Activated naive CD8-positive, alpha-beta T cell treated with anti-CD3 and anti-CD28 coated beads, Interleukin-2, amount 10 ng/mL, durations not matched to agents 7 days and 5 days (primary cell): ENCODE data around the gene SKAP1. TPM values are rescaled to one million over a fixed set of nuclear protein-coding genes. Genes with fewer than 3 reads are reported as not detected.

Source experiments
- ATAC-seq: fragments of 150-1000 bp; cut with Tn5 transposase; one replicate; pipeline ENCODE4 v1.10.0; 2021; ENCODE audit warnings: low read depth, moderate library complexity
- POLR2A ChIA-PET: fragments of 350-600 bp; sonication (Branson Sonifier 250); formaldehyde crosslinking; loops from one replicate; lab custom pipeline; 2021; ENCODE audit warnings: antibody characterized with exemption; lab: Charles Lee
- DNase-seq: peaks from one replicate; pipeline ENCODE4 v3.0.0; 2021
- H3K27ac Mint-ChIP-seq: one replicate; pipeline ENCODE4 v1.8.0; 2022; ENCODE audit warnings: mild to moderate bottlenecking, mixed read lengths
- H3K27me3 Mint-ChIP-seq: one replicate; pipeline ENCODE4 v1.8.0; 2022; ENCODE audit warnings: mild to moderate bottlenecking, moderate library complexity, mixed read lengths
- H3K36me3 Mint-ChIP-seq: one replicate; pipeline ENCODE4 v1.8.0; 2021; ENCODE audit warnings: mild to moderate bottlenecking, mixed read lengths
- H3K4me1 Mint-ChIP-seq: one replicate; pipeline ENCODE4 v1.8.0; 2021; ENCODE audit warnings: mixed read lengths
- H3K4me3 Mint-ChIP-seq: one replicate; pipeline ENCODE4 v1.8.0; 2022; ENCODE audit warnings: mild to moderate bottlenecking, moderate library complexity, mixed read lengths
- H3K9me3 Mint-ChIP-seq: one replicate; pipeline ENCODE4 v1.8.0; 2021; ENCODE audit warnings: mixed read lengths
- total RNA-seq, 2 experiments: library from RNA; stranded (reverse); gene quantifications; one replicate each; pipeline ENCODE4 v1.2.3, GENCODE V29; 2021

SKAP1 gene
- total RNA-seq, 2 experiments from 2014 or later = 96.0 to 98.8 TPM

DNA sequence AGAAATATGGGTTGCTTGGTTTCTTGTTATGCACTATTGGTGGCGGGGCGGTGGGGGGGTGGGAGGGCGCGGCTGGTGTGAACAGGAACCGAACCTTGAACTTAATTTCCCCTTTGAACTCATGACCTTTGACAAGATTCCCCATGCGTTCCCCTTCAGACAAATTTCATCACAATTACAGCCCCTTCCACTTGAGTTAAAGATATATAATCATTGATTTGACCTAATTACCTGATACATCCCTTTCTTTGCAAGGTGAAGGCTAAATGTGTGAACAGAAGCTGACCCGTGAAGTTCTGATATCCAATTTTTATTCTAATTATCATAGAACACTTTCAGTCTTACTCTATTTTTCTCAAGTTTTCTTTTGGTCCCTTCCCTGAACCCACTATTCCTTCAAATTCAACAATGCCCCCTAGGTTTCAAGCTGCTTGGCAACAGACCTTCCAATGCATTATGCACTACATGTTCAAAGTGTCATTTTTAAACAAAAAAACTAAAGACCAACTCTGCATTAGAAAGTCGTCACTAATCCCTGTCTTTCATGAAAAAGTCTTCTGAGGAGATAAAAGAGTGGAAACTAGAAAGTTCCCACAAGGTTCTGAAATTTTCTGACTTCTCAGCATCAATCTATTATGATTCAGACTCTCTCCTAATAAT is 116.8 kb downstream of the SKAP1 start:
- Mint-ChIP-seq H3K27me3 (no peaks in the 10 kb centered on the region), H3K9me3 (no peaks in the 10 kb centered on the region), H3K27ac (no peak overlapping the region), H3K36me3 (peaks cover 5% of the 10 kb centered on the region), H3K4me1 (peaks cover 9% of the 10 kb centered on the region), H3K4me3 (no peak overlapping the region)
- no peak for DNase-seq
- POLR2A ChIA-PET = no interaction called here
- no peak for ATAC-seq

DNA sequence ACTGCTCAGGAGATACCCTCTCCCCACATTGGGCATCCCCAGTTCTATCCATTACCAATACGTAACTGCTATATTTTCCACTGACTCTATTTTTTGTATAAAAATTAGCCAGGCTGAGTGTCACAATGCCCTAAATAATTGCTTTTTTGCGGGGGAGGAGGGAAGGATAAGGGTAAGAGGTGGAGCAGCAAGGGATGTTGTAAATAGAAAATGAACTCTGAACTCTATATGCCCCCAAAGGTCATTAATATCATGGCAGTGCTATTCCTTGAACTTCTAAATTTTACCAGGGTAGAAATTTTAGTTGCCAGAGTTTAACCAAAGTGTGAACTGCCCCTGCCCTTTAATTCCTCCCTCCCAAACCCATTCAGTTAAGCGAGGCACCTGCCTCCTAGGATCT is 118.7 kb downstream of the SKAP1 start:
- DNase-seq (no peak), ATAC-seq (no peak)
- Mint-ChIP-seq H3K27ac (no peak overlapping the region), H3K9me3 (no peaks in the 10 kb centered on the region), H3K4me3 (no peak overlapping the region), H3K4me1 (peaks cover 10% of the 10 kb centered on the region), H3K36me3 (peaks cover 3% of the 10 kb centered on the region), H3K27me3 (no peaks in the 10 kb centered on the region)
- POLR2A ChIA-PET = no interaction called here

DNA sequence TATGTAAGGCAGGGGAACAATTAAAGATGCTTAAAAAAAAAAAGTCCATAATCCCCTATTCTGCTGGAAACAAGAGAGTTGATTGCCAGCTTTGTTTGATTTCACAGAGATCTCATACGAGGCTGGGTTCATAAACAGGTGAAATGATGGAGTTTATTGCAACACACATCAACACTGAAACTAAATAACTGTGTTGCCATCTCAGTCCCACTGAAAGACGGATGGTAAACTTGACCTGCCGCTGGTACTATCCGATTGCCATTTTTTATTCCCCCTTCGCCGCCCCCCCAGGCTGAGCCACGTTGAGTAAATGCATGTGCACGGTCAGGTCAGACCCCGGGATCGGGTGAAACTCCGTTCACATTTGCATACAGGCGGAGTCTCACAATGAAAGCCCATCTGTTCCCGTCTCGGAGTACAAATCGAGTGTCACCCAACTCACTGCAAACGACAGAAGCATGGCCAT is 119.2 kb downstream of the SKAP1 start:
- Mint-ChIP-seq H3K27ac (no peak overlapping the region), H3K27me3 (no peaks in the 10 kb centered on the region), H3K9me3 (no peaks in the 10 kb centered on the region), H3K4me1 (peaks cover 6% of the 10 kb centered on the region), H3K36me3 (peaks cover 3% of the 10 kb centered on the region), H3K4me3 (no peak overlapping the region)
- ATAC-seq (no peak), DNase-seq (no peak)
- POLR2A ChIA-PET = no interaction called here

DNA sequence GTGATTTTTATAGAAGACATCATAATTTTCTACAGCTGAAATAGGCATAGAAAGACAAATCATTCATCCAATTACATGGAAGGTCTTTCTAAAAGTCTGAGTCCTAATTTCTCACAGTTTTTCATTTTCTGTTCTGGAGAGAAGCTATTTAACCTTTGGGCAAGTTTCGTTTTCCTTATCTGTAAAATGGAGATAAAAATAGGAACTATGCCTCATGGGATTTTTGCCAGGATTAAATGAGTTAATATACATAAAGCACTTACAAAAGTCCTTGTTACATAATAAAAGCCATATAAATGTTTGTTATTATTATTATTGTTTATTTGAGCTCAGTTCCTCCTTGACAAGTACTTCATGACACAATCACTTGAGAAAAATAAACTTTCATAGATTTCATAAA is 121.4 kb downstream of the SKAP1 start:
- POLR2A ChIA-PET = no interaction called here
- H3K4me1 Mint-ChIP-seq = peaks cover 6% of the 10 kb centered on the region
- no peak for ATAC-seq
- H3K27ac Mint-ChIP-seq = no peak overlapping the region
- H3K27me3 Mint-ChIP-seq = no peaks in the 10 kb centered on the region
- peaks cover 4% of the 10 kb centered on the region for H3K36me3 Mint-ChIP-seq
- DNase-seq = no peak
- H3K4me3 Mint-ChIP-seq = no peak overlapping the region
- no peaks in the 10 kb centered on the region for H3K9me3 Mint-ChIP-seq

DNA sequence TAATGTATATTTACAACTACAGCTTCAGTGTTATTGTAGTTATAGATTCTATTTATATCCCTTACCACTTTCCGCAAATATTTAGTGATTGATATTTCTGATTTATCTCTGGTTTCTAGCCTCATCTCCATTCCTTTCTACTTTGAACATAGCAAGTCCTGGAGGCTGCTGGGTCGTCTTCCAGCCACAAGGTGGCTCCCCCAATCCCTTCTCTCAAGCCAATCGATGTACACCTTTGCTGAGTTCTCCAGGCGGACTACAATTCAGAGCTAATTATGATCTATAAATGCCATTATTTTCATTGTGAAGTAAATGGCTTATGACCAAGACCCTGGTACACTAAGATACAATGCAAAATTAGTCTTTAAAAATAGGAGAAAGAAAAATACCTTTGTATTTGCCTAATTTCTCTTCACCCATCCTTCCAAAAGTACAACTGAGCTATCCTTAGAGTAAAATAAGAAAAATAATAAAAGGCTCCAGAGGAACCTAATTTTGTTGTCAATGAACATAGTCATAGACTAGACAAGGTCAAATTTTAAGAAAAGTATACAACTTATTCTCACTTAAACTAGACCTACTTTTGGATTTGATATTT is 122.1 kb downstream of the SKAP1 start:
- H3K4me3 Mint-ChIP-seq = no peak overlapping the region
- H3K9me3 Mint-ChIP-seq = no peaks in the 10 kb centered on the region

DNA sequence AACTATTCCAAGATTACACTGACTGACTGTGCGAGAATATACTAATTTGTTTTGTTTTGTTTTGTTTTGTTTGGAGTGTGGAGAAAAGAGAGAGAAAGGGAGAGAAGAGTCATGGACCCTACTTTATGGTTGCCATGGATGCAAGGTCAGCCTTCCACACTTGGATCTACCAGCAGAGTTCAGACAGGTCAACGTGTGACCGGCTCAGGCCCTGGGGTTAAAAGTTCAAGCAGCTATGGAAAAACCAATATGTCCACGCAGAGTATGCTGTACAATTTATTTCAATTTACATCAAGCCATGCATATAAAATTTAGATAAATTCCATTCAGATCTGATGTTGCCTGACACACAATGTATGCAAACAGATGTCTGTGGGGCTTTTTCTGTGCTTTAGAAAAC is 122.8 kb downstream of the SKAP1 start:
- POLR2A ChIA-PET = no interaction called here
- DNase-seq (no peak), ATAC-seq (no peak)
- Mint-ChIP-seq H3K27ac (no peak overlapping the region), H3K9me3 (no peaks in the 10 kb centered on the region), H3K4me3 (no peak overlapping the region), H3K4me1 (peaks cover 7% of the 10 kb centered on the region), H3K27me3 (no peaks in the 10 kb centered on the region), H3K36me3 (peaks cover 9% of the 10 kb centered on the region)

More for the DNA sequence above, 122.1 kb downstream of the SKAP1 start:
- ATAC-seq (no peak), DNase-seq (peak; percentile 33)
- POLR2A ChIA-PET = no interaction called here
- no peak overlapping the region for H3K27ac Mint-ChIP-seq
- H3K27me3 Mint-ChIP-seq = no peaks in the 10 kb centered on the region
- peaks cover 4% of the 10 kb centered on the region for H3K36me3 Mint-ChIP-seq
- peaks cover 3% of the 10 kb centered on the region for H3K4me1 Mint-ChIP-seq

DNA sequence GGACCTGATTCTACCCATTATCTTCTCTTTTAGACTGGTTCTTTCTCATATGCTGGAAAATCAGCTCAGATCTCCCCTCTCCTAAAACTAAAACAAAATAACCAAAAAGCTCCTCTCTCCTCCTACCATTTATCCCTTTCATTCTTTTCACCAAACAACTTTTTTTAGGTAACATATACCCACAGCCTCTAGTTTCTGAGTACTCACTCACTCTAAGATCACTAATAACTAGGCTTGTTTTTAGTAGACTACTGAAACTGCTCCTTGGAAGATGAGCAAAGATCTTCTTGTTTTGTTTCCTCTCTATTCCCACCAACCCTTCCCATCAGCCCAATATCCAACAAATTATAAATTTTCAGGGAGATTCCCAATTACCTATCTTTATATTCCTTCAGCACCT is 129.0 kb downstream of the SKAP1 start:
- Mint-ChIP-seq H3K27me3 (no peaks in the 10 kb centered on the region), H3K27ac (no peak overlapping the region), H3K9me3 (no peaks in the 10 kb centered on the region), H3K4me3 (no peak overlapping the region), H3K4me1 (peaks cover 22% of the 10 kb centered on the region), H3K36me3 (peaks cover 17% of the 10 kb centered on the region)
- no peak for DNase-seq
- ATAC-seq = no peak
- POLR2A ChIA-PET = no interaction called here

DNA sequence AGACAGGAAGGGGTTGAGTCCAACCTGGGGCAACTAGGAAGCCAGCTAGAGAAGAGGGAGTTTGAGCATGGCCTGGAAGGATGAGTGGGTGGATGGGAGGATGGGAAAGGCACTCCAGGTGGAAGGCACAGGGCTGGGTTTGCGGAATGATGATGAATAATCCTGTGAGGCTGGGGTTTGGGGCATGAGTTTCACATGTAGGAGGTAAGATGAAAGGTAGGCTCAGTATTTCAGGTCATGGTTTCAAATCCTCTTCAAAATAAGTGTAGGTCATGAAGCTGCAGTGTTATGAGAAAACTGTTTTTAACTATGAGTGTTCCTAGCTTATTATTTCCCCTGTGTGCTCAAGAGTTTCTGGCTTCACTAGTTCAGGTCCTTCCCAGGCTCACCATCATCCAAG is 130.3 kb downstream of the SKAP1 start:
- no peaks in the 10 kb centered on the region for H3K9me3 Mint-ChIP-seq
- ATAC-seq (no peak), DNase-seq (no peak)
- no peak overlapping the region for H3K4me3 Mint-ChIP-seq
- no peak overlapping the region for H3K27ac Mint-ChIP-seq
- peaks cover 31% of the 10 kb centered on the region for H3K4me1 Mint-ChIP-seq
- H3K36me3 Mint-ChIP-seq = peaks cover 17% of the 10 kb centered on the region
- POLR2A ChIA-PET = no interaction called here
- no peaks in the 10 kb centered on the region for H3K27me3 Mint-ChIP-seq

DNA sequence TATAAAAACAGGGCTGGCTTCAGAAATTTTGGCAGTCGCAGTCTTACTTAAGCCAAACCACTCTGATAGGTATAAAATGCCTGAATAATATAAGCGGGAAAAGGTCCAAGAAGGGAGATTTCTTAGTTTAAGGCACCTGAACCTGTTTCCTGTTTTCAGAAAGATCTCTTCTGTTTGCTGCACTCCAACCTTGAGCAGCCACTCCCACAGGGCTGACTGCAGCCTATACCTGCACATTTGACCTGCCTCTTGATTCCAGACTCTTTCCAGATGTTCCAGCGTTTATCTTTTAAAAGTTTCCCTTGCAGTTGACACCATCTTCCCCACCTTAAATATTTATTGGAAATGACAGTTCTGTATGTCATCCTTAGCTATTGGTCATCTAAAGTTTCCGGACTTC is 132.2 kb downstream of the SKAP1 start:
- Mint-ChIP-seq H3K27ac (no peak overlapping the region), H3K4me1 (peaks cover 39% of the 10 kb centered on the region), H3K9me3 (no peaks in the 10 kb centered on the region), H3K4me3 (no peak overlapping the region), H3K27me3 (no peaks in the 10 kb centered on the region), H3K36me3 (peaks cover 15% of the 10 kb centered on the region)
- DNase-seq (no peak), ATAC-seq (no peak)
- POLR2A ChIA-PET = no interaction called here

DNA sequence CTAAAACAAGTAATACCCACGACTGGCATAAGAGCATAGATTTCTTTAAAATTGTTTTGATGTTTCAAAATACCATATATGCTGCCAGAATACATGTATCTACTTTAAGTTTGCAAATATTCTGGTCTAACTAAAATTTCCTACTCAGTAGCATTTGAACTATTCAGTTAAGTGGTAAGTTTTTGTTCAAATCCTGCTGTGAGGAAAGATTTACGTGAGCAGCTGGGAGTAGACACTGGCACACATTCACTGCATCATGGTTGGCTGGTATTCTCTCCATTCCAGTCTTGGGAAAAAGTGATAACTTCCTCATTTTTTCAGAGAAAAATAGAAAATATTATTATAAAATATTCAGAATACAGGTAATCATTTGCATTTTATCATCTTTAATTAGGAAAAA is 133.6 kb downstream of the SKAP1 start:
- Mint-ChIP-seq H3K27me3 (no peaks in the 10 kb centered on the region), H3K36me3 (peaks cover 13% of the 10 kb centered on the region), H3K9me3 (no peaks in the 10 kb centered on the region), H3K4me1 (peaks cover 35% of the 10 kb centered on the region), H3K4me3 (no peak overlapping the region), H3K27ac (no peak overlapping the region)
- ATAC-seq (no peak), DNase-seq (no peak)
- POLR2A ChIA-PET = no interaction called here

DNA sequence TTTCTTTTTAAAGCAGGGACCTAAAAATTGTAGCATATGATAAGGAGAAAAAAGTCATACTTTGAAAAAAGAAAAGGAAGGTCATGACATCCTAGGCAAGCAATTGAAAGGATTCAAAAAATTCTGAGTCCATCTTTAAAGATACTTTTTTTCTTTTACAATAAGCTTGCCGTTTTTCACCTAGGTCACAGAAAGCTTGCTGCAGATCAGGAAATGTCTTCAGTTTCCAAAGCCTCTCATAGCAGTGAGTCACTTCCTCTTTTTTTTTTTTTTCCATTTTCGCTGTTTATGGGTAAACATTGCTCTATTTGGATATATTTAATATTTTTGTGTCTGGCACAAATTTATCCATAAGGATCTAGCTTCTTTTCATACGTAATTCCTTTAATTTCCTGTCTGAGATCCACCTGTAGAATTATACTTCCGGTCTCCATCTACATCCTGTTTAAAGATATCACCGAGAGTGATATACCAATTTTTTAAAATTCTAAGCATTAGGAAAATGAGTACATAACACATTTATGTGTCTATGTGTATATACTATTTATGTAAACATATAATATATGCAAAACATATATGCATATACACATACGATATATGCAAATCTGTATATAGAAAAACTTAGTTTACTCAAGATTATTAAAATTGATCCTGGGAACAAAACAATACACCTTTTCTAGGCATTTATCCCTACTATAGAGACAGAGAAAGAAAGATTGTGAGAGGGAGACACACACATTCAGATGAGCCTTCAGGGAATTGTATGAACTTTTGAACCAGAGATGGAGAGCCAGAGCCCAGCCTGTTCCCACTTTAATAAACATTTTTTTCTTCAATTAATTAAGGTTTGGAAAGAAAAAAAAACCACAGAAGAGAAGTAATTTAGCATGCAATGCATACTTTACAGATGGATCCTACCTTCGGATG is 134.4 kb downstream of the SKAP1 start:
- peak; percentile 73 for ATAC-seq
- H3K27ac Mint-ChIP-seq = peak overlapping the region; percentile 85
- no peak for DNase-seq
- POLR2A ChIA-PET = no interaction called here
- H3K36me3 Mint-ChIP-seq = peaks cover 14% of the 10 kb centered on the region
- H3K9me3 Mint-ChIP-seq = no peaks in the 10 kb centered on the region
- peak overlapping the region; percentile 81 for H3K4me3 Mint-ChIP-seq
- H3K4me1 Mint-ChIP-seq = peaks cover 30% of the 10 kb centered on the region
- no peaks in the 10 kb centered on the region for H3K27me3 Mint-ChIP-seq

DNA sequence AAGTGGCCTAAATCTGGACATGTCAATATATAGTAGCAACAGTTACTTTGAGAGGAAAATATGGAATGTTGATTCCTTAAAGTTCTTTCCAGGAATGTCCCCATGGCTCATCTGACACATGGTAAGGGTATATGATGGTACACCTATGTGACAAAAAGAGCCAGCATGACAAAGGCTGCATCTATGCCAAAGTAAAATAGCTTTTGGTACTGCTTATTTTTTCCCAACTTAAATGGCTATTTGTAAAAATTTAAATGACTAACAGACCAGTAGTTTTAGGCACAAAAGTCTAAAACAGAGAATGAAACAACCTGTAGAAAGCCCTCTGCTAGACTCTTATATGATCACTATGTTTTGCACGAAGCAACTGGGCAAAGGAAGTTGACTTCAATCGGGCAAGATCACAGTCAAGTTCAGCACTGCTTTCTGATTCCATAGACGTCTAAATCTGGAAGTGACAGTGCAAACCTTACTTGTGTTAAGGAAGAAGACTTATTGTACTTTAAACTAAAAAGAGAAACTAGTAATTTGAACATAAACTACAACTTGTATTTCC is 135.1 kb downstream of the SKAP1 start:
- Mint-ChIP-seq H3K9me3 (no peaks in the 10 kb centered on the region), H3K27ac (peak overlapping the region; percentile 85), H3K4me3 (peak overlapping the region; percentile 81), H3K36me3 (peaks cover 10% of the 10 kb centered on the region), H3K27me3 (no peaks in the 10 kb centered on the region), H3K4me1 (peaks cover 25% of the 10 kb centered on the region)
- peak; percentile 82 for ATAC-seq
- POLR2A ChIA-PET = no interaction called here
- no peak for DNase-seq

DNA sequence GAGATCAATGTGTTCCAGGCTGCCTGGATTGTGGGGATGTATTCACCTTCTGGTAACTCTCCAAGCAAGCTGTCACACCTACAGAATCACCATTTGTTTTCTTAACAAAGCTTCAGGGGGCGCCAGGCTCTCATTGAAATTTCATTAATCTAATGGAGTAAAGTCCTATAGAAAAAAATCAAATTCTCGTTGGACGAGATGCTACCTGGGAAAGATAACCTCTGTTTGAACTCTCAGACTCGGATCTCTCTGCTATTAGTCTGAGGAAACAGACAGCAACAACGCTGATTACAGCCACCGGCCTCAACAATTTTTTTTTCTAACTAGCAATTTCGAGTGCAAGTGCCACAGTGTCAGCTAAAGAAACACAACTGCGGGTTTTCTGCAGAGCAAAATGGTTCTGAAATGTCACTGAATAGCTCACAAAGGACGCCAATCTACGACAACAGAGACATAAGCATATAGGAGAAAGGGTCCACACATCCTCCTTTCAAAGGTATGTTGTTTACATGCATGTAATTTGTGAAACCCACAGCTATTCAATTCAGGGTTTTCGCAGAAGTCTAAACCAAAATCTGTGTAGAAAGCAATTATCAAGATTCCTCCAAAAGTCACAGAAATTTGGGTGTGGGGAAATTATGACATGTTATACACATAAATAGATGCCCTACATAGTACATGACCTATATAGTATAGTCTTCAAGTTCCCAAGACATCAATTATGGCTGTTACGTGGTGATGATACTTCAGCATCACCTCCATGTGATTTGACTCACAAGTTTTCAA is 135.8 kb downstream of the SKAP1 start:
- Mint-ChIP-seq H3K27ac (no peak overlapping the region), H3K27me3 (no peaks in the 10 kb centered on the region), H3K9me3 (no peaks in the 10 kb centered on the region), H3K4me3 (no peak overlapping the region), H3K36me3 (peaks cover 6% of the 10 kb centered on the region), H3K4me1 (peaks cover 20% of the 10 kb centered on the region)
- ATAC-seq (no peak), DNase-seq (no peak)
- POLR2A ChIA-PET = no interaction called here
